GM18502 (cell line): ENCODE measurements around the gene CRBN.

Experiments used
- ATAC-seq: cut with Tn5 transposase; IDR thresholded peaks from one replicate; pipeline ENCODE4 v1.9.1; 2021; ENCODE audit warnings: mild to moderate bottlenecking; ENCODE audit not compliant: unreplicated experiment, poor library complexity

The CRBN gene

DNA sequence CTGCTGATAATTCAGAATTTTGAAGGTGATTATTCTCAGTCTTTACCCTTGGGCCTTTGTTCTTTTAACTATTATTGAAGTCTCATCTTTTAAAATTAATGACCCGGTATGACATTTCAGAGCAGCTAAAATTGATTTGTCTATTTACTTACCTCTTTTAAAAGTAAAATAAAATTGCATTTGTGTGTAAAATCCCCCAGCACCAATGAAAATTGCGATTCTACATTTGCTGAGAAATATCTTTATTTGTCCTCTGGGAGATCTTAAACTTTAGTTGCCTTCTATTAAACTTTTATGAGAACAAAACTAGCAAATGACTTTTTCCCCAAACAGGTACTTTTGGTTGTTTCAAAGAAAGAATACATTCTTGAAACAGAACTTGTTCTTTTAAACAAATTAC is 61.8 kb downstream of the CRBN start:
- ATAC-seq = no peak

DNA sequence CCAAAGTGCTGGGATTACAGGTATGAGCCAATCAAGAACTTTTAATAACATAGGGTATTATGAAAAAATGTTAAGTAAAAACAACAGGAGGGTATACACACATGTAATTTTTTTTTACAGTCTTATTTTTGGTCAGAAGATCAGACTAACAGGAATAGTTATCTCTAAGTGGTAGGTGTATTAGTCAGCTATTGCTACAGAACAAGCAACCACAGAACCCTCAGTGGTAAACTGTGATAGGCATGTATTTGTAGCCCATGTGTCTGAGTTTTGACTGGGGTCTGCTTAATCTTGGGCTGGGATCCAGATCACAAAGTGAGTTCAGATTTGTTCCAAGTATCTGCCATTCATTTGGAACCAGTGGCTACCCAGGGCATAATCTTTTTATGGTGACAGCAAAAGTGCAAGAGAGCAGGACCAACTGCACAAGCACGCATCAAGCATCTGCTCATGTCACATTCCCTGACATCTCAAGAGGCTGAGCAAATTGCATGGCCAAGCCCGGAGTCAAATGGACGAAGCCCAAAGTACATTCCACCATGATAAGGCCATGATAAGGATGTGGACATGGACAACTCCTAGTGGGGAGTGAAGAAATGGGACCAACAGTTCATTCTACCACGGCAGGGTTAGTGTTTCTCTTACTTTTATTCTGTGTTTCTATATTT is 66.3 kb downstream of the CRBN start:
- no peak for ATAC-seq

DNA sequence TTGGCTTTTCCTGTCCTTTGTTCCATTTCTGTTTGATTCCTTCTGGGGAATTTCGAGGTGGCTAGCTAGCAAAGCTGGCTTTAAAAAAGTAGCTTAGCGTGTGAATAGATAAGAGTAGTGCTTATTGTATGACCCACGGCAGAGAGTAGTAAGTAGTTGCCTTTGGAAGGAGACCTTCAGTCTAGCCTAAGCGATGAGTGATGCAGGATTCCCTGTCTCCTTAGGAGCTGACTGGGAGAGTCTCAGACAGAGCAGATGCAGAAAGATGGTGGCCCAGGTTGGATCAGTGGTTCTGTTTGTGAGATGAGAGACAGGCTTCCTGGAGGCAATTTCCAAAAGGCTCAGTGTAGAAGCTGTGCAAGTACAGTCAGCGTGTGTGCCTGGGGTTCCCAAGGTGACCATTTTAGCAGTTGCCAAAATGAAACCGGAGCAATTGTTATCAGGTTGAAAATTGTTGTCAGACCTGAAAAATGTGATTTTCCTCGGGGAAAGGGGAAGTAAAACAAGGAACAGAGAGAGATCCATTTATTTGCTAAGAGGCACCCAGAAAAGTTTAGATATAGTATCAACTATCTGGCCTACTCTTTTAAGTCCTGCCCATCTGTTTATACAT is 68.6 kb downstream of the CRBN start:
- no peak for ATAC-seq

DNA sequence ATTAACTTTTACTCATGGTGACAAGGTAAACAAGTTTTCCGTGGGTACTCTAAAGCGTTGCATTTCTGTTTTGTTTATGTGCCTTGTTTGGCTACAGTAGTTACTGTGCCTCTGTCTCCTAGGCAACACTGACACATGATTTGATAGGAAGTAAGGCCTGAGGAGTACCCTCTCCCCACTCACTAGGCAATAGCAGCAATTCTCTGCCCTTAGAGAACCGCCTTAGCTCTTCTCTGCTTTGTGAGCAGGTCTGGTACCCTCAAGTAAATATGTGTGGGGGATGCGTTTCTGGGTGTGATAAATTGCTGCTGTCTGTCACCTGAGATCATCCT is 69.2 kb downstream of the CRBN start, which contains the start of gene IL5RA:
IL5RA (minus strand) TSS at position 76 of the 332 bp plus-strand sequence. CDS start 5,390 bp downstream, outside the sequence.
- ATAC-seq = peak; percentile 65

DNA sequence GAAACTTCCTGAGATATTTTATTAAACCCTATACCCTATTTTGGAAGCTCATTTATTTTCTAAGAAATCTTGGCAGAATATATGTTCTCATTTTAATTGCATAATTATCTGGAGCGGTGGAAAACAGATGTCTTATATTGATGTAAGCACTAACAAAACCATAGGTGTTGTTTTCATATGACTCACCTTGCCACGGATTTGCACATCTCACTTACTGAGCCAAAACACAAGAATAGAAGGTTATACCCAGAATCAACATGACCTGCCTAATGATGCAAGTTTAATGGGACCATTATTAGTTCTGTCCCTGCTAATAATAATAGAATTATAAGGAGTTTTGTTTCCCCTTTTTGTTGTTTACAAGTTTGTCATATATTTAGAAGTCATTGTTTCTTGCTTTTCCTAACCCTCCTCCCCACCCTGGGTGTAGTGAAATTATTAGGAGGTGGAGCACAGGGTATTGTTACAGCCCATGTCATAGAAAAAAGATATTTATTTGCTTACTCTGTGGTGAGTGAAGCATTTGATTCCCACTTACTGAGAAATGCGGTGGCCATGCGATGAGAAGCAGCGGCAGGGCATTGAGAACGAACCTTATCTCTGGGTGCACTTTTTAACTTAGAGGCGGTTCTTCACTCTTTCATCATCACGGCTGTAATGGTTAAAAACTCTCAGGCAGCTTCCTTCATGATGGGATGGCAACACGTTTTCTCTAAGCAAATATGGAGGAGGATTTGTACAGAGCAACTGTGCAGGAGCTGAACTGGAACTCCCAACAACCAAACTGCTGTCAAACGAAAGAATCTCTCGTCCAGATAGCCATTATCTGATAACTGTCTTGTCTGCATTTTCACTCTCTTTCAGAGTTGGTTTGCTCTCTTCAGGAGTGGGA is 69.8 kb downstream of the CRBN start:
- peak; percentile 81 for ATAC-seq

DNA sequence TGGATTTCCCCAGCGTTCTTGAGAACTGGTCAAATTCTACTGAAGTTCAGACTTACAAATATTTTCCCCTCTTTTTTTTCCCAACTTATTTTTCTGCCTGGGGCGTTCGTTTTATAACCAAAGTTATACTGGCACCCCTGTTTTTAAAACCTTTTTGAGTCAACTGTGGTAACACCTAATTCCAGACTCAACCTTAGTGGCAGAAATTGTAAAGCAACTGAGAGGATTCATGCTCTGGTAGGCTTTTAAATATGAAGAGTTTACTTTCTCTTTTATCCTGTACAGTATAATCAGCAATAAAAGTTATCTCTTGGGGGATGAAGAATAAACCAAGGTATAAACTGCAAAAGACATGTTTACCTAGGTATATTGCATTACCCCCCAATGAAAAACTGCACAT is 71.6 kb downstream of the CRBN start:
- no peak for ATAC-seq

DNA sequence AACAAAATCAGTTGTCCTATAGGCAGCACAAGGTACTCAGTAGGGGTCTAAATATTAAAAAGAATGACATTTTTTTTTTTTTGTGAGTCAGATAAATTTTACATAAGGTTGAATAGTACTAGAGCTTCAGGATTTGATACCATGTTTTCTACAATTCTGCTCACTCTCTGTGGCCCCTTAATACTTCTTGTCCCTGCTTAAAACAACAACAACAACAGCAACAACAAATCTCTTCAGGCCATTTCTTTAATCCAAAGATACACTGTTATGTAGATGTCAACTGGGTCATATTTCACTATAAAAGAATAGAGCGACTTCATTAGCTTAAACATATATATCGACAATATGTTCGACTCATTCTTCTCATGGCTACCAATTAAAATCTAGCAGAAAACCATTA is 72.3 kb downstream of the CRBN start:
- no peak for ATAC-seq

DNA sequence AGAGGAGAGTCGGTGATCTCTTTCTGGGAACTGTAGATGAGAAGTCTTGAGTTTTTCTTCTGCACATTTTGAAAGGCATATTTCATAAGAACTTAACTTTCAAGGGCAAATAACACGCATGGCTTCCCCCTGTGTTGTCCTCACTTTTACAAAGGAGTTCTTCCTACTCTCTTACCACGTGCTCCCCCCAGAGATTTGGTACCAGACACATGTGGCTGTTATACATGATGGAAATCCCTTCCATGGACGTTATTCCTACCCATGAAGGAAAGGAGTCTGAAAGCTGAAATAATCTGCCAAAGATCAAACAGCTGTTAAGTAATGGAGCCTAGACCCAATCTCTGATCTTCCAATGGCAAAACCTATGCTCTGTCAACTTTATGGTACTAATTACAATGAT is 73.7 kb downstream of the CRBN start:
- no peak for ATAC-seq

DNA sequence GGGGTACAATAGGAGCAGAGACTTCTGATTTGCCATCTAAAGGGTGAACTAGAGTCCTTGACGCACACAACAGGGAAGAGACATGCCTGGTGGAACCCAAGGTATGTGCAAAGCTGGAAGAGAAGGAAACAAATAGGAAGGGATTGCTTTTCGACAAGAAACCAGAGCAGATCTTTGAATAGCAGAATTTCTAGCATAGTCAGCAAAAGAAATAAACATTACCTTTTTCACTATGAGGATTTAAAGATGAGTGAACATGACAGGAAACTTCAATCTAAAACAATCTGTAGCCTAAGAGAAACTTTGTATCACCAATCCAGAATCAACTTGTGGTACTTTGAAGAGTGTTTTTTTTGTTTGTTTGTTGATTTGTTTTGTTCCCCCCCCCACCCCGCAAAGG is 74.2 kb downstream of the CRBN start:
- no peak for ATAC-seq

DNA sequence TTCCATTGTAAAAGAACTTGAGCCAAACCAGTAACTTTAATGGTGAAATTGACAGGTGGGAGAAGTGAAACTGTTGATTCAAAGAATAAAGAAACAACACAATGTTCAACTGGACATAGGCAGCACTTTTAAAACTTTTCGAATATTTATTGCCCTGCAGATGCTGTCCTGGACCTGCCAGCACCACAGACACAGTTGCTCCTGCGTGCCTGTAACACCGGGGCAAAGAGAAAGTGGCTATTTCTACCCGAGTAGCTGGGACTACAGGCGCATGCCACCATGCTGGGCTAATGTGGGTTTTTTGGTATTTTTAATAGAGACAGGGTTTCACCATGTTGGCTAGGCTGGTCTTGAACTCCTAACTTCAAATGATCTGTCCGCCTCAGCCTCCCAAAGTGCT is 76.7 kb downstream of the CRBN start:
- no peak for ATAC-seq

DNA sequence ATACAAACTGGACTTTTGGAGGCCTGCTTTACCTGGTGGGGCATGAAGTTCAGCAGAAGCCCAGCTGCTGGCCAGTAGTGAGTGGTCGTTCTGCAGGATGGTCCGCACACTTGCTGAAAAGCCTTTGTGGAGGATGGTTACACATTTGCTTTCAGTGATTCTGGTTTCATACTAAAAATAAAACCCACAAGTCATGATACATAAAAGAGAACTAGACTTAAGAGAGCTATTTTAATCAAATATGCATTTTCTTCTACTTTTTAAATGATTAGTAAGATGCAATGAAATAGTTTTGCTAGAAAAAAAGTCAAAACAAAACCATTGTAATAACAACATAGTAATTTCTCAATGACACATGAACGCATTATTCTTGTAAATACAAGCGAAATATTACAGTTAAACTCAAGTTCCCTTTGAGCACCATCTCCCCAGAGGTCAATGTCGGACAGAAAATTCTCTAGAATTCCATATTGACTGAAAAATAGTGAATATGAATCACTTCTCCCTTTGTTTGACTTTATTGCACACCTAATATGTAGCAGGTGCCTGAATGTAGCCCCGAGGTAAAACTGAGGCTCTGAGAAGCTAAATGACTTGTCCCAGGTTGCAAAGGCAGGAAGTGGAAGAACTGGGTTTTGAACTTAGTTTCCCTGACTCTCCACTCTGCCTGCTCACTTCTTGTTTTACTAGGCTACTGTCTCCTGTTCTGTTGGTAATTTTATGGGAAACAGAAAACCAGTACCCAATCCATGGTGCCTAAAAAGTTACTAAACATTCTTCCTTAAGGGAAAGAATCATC is 77.6 kb downstream of the CRBN start:
- ATAC-seq = peak; percentile 78
